Endothelial cell of umbilical vein (primary cell): Measurements from ENCODE around the gene HDAC9.

Experiments
- CTCF ChIP-seq, 2 donors: IDR thresholded peaks; 1 replicate in 1 of 2; 2 replicates in 1 of 2; pipeline ENCODE4 v1.5.1; 2011; ENCODE audit warnings: low read length in 2 of 2, mild to moderate bottlenecking in 2 of 2, moderate library complexity in 2 of 2, control low read depth in 1 of 2, inconsistent platforms in 1 of 2, low read depth in 1 of 2; ENCODE audit not compliant: insufficient read depth in 1 of 2; ENCODE audit errors: extremely low read depth in 1 of 2
- EZH2 ChIP-seq: IDR thresholded peaks from 2 replicates; pipeline ENCODE4 v1.6.1; 2012; ENCODE audit warnings: borderline replicate concordance, low read depth, mild to moderate bottlenecking, moderate library complexity, low read length, inconsistent platforms; ENCODE audit not compliant: severe bottlenecking
- TF ChIP-seq, protein P1 (sequence below): IDR thresholded peaks from 2 replicates; pipeline ENCODE4 v1.6.1; 2011; ENCODE audit not compliant: insufficient read depth, insufficient read length

DNA sequence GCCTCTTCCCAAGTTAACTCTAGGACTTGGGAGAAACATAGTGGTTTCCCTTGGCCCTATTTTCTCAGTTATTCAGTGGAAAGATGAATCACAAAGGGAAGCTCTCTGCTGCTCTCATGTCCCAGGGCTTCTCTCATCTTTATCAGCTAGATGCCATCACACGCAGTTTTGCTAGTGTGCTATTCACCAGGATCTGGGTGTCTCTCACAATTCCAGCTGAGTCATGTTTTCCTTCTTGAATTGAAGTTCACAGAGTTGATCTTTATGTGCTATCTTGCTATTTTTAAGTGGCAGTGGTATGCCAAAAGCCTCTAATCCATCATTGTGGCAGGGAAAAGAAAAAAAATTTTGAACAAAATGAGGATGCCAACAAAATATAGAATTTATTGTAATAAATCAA lies 520.6 kb downstream of the HDAC9 start:
- TF ChIP-seq CTCF (IDR thresholded peaks at IDR 0.05; ENCODE audit: extremely low read depth in 1 of 2, insufficient read depth in 1 of 2, low read depth in 1 of 2, low read length in 2 of 2) (no peak), EZH2 (no peak)
- TF ChIP-seq, protein P1, sequence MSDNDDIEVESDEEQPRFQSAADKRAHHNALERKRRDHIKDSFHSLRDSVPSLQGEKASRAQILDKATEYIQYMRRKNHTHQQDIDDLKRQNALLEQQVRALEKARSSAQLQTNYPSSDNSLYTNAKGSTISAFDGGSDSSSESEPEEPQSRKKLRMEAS = no peak
